SK-N-SH (cell line): ENCODE measurements around the gene GAS7.

Experiments
- FOXJ3 ChIP-seq: sonication (generic); formaldehyde crosslinking; IDR thresholded peaks from 2 replicates; pipeline ENCODE4 v1.5.1; 2020; ENCODE audit warnings: mild to moderate bottlenecking, missing genetic modification reagents
- TF ChIP-seq, protein P1 (sequence below): fragments of 200-600 bp; sonication (generic); IDR thresholded peaks from 2 replicates; pipeline ENCODE4 v1.6.1; 2017; ENCODE audit warnings: antibody characterized with exemption, mild to moderate bottlenecking, moderate library complexity

DNA sequence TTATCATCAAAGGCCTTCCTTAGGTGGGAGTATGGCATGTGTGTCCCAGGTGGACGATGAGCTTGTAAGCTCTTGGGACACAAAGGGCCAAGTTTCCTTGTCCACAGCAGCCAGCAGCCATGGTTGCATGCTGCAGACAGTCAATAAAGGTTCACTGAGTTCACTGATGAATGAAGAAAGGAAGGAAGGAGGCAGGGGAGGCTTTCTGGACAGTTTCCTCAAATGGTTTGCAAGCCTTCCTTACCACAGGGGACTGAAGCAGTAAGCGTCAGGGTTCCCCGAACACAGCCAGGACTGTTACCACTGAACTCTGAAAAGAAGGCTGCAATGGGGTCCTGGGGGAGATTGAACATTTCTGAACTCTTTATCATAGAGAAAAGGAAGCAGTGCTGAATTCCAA is 111.1 kb downstream of the GAS7 start:
- TF ChIP-seq FOXJ3, result no peak
- TF ChIP-seq, protein P1, sequence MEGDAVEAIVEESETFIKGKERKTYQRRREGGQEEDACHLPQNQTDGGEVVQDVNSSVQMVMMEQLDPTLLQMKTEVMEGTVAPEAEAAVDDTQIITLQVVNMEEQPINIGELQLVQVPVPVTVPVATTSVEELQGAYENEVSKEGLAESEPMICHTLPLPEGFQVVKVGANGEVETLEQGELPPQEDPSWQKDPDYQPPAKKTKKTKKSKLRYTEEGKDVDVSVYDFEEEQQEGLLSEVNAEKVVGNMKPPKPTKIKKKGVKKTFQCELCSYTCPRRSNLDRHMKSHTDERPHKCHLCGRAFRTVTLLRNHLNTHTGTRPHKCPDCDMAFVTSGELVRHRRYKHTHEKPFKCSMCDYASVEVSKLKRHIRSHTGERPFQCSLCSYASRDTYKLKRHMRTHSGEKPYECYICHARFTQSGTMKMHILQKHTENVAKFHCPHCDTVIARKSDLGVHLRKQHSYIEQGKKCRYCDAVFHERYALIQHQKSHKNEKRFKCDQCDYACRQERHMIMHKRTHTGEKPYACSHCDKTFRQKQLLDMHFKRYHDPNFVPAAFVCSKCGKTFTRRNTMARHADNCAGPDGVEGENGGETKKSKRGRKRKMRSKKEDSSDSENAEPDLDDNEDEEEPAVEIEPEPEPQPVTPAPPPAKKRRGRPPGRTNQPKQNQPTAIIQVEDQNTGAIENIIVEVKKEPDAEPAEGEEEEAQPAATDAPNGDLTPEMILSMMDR, result no peak
